Heart left ventricle (tissue), 16 donors: ENCODE measurements around the gene SMC3. TPM values are rescaled to one million over a fixed set of nuclear protein-coding genes. Genes with fewer than 3 reads are reported as not detected.
A peak's percentile ranks its signal among the peaks of the same experiment; 100 is the strongest.
"Not testable (repeated sequence)": the region's sequence is repeated elsewhere in the genome, so short reads cannot be mapped to it uniquely, and the experiment has no call there.

ENCODE experiments used
- ATAC-seq, 4 donors: fragments of 200-7000 bp; cut with Tn5 transposase; one replicate each; pipeline ENCODE4 v1.9.1; 2020 to 2022; ENCODE audit warnings: moderate library complexity in 4 of 4, mild to moderate bottlenecking in 3 of 4, moderate number of reproducible peaks in 1 of 4
- DNase-seq, 5 donors: peaks; one replicate each; pipeline ENCODE4 v3.0.0-alpha.2; 2020
- H3K27ac ChIP-seq, 12 donors: fragments of 200-600 bp; sonication (generic) in 4 of 12; one replicate each; pipeline versions ENCODE4 v1.5.0 to v1.8.0; 2016 to 2022; ENCODE audit warnings: mild to moderate bottlenecking in 2 of 12
- H3K27me3 ChIP-seq, 9 donors: fragments of 200-600 bp; sonication (generic) in 2 of 9; one replicate each; pipeline versions ENCODE4 v1.5.1 to v1.8.0; 2016 to 2022; ENCODE audit warnings: mild to moderate bottlenecking in 3 of 9
- H3K36me3 ChIP-seq, 9 donors: fragments of 200-600 bp; sonication (generic) in 2 of 9; one replicate each; pipeline versions ENCODE4 v1.5.0 to v1.8.0; 2018 to 2022; ENCODE audit warnings: mild to moderate bottlenecking in 2 of 9
- H3K4me1 ChIP-seq, 12 donors: fragments of 200-600 bp; sonication (generic) in 4 of 12; one replicate each; pipeline versions ENCODE4 v1.5.0 to v1.8.0; 2016 to 2022; ENCODE audit warnings: mild to moderate bottlenecking in 3 of 12
- H3K4me3 ChIP-seq, 12 donors: fragments of 200-600 bp; sonication (generic) in 4 of 12; one replicate each; pipeline versions ENCODE4 v1.5.0 to v1.8.0; 2017 to 2022; ENCODE audit warnings: mild to moderate bottlenecking in 9 of 12, moderate library complexity in 4 of 12
- H3K9me3 ChIP-seq, 12 donors: fragments of 200-600 bp; sonication (generic) in 4 of 12; one replicate each; pipeline versions ENCODE4 v1.5.0 to v1.8.0; 2016 to 2022; ENCODE audit warnings: mild to moderate bottlenecking in 1 of 12
- CTCF ChIP-seq, 12 donors: fragments of 200-600 bp; sonication (generic) in 4 of 12; IDR thresholded peaks; one replicate each; pipeline versions ENCODE4 v1.5.0 to v1.8.0; 2018 to 2022; ENCODE audit warnings: antibody characterized with exemption in 12 of 12, mild to moderate bottlenecking in 5 of 12
- POLR2A ChIP-seq, 2 donors: fragments of 450-650 bp; IDR thresholded peaks; one replicate each; pipeline ENCODE4 v1.6.1; 2017; ENCODE audit warnings: antibody characterized with exemption in 2 of 2, mild to moderate bottlenecking in 2 of 2, moderate library complexity in 2 of 2
- WGBS, 4 donors: extraction: QIAGEN DNeasy Blood & Tissue Kit in 2 of 4; methylation state at CpG; one replicate each; pipeline versions ENCODE4 v1.1.5 to v1.1.7; 2013 to 2018; 5-methylcytosine and 5-hydroxymethylcytosine counted together
- intact Hi-C, 10 donors: fragments of 100-400 bp; cut with DNase I; formaldehyde crosslinking; loops; one replicate each; pipeline versions ENCODE4 v1.11.1 to v1.14.2; 2022
- polyA plus RNA-seq, 2 donors: library from polyadenylated mRNA; stranded (reverse); fragments of 200-250 nt; gene quantifications; one replicate each; pipeline ENCODE4 v1.2.3, GENCODE V29; 2013
- total RNA-seq, 9 donors: library from RNA; depleted of rRNA in 2 of 9; stranded (reverse); fragments of >200 nt in 2 of 9; fragmentation: NEBNext Ultra II Directional in 3 of 9; extraction: Animal tissue kit (Norgen Biotek cat#: 25700) in 3 of 9; gene quantifications; one replicate each; pipeline versions ENCODE4 v1.1.0 to v1.2.4, GENCODE V29; 2016 to 2023
- donor health status: ischemic (EF 13 %, LVEDD 7.1; RV severe dilation, severe dysfunction).
- donor health status: healthy with polysubstance abuse.
- donor health status: DM: no; HTN: yes; CAD: no.
- donor health status: DM: no; HTN: no; CAD: no.
- donor health status: ischemic (EF 25% LVEDD 6.9; RV normal size, moderate dysfunction).
- donor health status: ischemic (EF 25% LVEDD 5.7; RV mildly dilated, moderate dysfunction).
- donor health status: healthy.
- donor health status: DM: yes; HTN: yes; CAD: no.
- donor health status: ischemic (EF 35%, LVEDD 5.7; RV mildly dilated, moderate dysfunction).
- donor health status: nonischemic (EF 11% LVEDD 7.7; RV severe dilation, severe dysfunction).
- donor health status: DM: yes; HTN: yes; CAD: no.
- donor health status: PGD.
- donor health status: ischemic (EF 29% LVEDD 5.4; RV normal size, mild dysfunction).
- donor health status: nonischemic (EF 23%, LVEDD 6.1; RV moderate dilation, normal function).

The SMC3 gene
- total and polyA plus RNA-seq, 11 donors = 12.0 to 29.2 (median 19.6) TPM

- H3K27ac ChIP-seq = no peak overlapping the region
- H3K27me3 ChIP-seq = no peaks in the 10 kb centered on the region
- WGBS, 4 donors = 48 to 60% (median 54%) methylated on average over 3 of the region's 3 CpGs
- H3K4me1 ChIP-seq = peaks cover 0 to 4% (median 0%) of the 10 kb centered on the region in 12 donors
- peaks cover 0 to 9% (median 0%) of the 10 kb centered on the region in 12 donors for H3K9me3 ChIP-seq
- no peak overlapping the region for H3K4me3 ChIP-seq
- intact Hi-C loops = loop anchor here in 5 of 10 donors (10.0 kb wide), 3 partner anchors 125 to 275 kb away; no protein-coding TSS in a partner anchor
- H3K36me3 ChIP-seq = no peaks in the 10 kb centered on the region
- ATAC-seq = peak in 1 of 4 donors; percentile 20
- no peak for TF ChIP-seq POLR2A (IDR thresholded peaks at IDR 0.05)
- no peak for TF ChIP-seq CTCF (IDR thresholded peaks at IDR 0.05)
- no peak for DNase-seq
These were observed 52.3 kb downstream of the SMC3 start for GRCh38 chr10:110619514-110620397.

- ATAC-seq (peak in 1 of 4 donors; percentile 20), DNase-seq (no peak)
- no peak overlapping the region for H3K27ac ChIP-seq
- WGBS, 4 donors = 97 to 99% (median 98%) methylated on average over 2 of the region's 2 CpGs
- no peaks in the 10 kb centered on the region for H3K4me1 ChIP-seq
- no peak overlapping the region for H3K4me3 ChIP-seq
- peaks cover 0 to 9% (median 0%) of the 10 kb centered on the region in 12 donors for H3K9me3 ChIP-seq
- H3K27me3 ChIP-seq = no peaks in the 10 kb centered on the region
- TF ChIP-seq POLR2A (IDR thresholded peaks at IDR 0.05) = no peak
- TF ChIP-seq CTCF (IDR thresholded peaks at IDR 0.05) = no peak
- intact Hi-C loops = no loop called here
- no peaks in the 10 kb centered on the region for H3K36me3 ChIP-seq
These were observed 52.9 kb downstream of the SMC3 start for GRCh38 chr10:110620398-110620719.

- WGBS, 4 donors = 40 to 64% (median 47%) methylated on average over 4 of the region's 4 CpGs
- H3K4me3 ChIP-seq, H3K27ac ChIP-seq, H3K27me3 ChIP-seq, H3K36me3 ChIP-seq, H3K9me3 ChIP-seq, ATAC-seq, DNase-seq, intact Hi-C loops, H3K4me1 ChIP-seq: not testable (repeated sequence)
These were observed 55.8 kb downstream of the SMC3 start for GRCh38 chr10:110623316-110623715.

GRCh38 chr10:110625356-110625894 lies 57.9 kb downstream of the SMC3 start:
- no peak for ATAC-seq
- no peak for TF ChIP-seq CTCF (IDR thresholded peaks at IDR 0.05)
- TF ChIP-seq POLR2A (IDR thresholded peaks at IDR 0.05) = no peak
- WGBS, 4 donors = 90 to 94% (median 92%) methylated on average over 6 of the region's 6 CpGs
- no peak overlapping the region for H3K4me3 ChIP-seq
- no peaks in the 10 kb centered on the region for H3K36me3 ChIP-seq
- intact Hi-C loops = no loop called here
- H3K9me3 ChIP-seq = peaks cover 0 to 9% (median 0%) of the 10 kb centered on the region in 12 donors
- H3K27ac ChIP-seq = no peak overlapping the region
- no peaks in the 10 kb centered on the region for H3K27me3 ChIP-seq
- DNase-seq = no peak
- peaks cover 0 to 12% (median 6%) of the 10 kb centered on the region in 12 donors for H3K4me1 ChIP-seq
